Retinal pigment epithelial cell (primary cell): ENCODE measurements around the gene AFDN.

Experiments
- DNase-seq: peaks from one replicate; pipeline ENCODE4 v3.0.0-alpha.2; 2010; ENCODE audit warnings: low read depth
- H3K4me3 ChIP-seq: 2 replicates; pipeline ENCODE4 v1.5.1; 2011; ENCODE audit warnings: mild to moderate bottlenecking, low read length, control low read depth, moderate library complexity
- CTCF ChIP-seq: conservative IDR thresholded peaks from 2 replicates; pipeline ENCODE4 v1.5.1; 2011; ENCODE audit warnings: low read depth, low read length, control low read depth, inconsistent platforms

Gene AFDN

GRCh38 chr6:167782698-167783517, 43.8 kb upstream of the AFDN start:
- no peak for DNase-seq
- no peak for TF ChIP-seq CTCF
- H3K4me3 ChIP-seq: no peak overlapping the region

DNA sequence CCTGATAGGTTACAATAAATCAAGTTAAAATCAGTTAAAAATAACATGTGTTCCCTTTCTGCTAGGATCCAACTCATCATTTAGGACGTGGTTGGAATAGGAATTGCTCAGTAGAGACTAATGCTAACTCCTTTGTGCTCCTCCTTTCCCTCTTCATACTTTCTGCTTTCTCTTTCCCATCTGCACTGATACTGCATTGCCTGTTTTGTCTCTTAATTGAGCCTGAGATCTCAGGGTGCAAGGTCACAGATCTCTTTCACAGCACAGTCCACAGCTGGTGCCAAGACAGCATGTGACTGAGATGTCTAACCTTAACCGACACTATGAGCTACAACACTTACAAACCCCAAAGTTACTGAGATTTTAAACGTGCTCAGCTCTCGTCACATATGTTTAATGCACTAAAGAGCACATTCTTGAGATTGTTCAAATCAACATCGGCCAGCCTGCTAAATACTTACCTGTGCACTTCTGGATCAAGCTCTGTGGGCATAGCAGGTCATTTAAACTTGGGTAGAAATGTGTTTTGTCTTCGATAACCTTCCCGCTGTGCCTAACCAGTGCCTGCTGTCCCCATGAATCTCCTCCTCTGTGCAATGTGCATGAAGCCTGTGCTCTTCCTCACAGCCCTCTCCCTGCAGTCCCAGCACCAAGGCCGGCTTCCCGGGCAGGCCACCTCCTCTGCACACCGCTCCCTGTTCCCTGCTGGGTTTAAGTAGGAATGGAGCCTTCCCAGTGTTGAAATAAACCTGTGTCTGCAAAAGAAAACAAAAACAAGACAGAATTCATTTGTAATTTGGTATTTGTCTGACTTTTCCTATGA, 39.6 kb upstream of the AFDN start:
- DNase-seq: no peak
- H3K4me3 ChIP-seq: no peak overlapping the region
- no peak for TF ChIP-seq CTCF

GRCh38 chr6:167787896-167788562, 38.7 kb upstream of the AFDN start:
- DNase-seq: no peak
- H3K4me3 ChIP-seq: no peak overlapping the region
- TF ChIP-seq CTCF: no peak

- no peak for TF ChIP-seq CTCF
- no peak for DNase-seq
- H3K4me3 ChIP-seq: no peak overlapping the region
Measured at GRCh38 chr6:167788563-167788903, 38.2 kb upstream of the AFDN start.

DNA sequence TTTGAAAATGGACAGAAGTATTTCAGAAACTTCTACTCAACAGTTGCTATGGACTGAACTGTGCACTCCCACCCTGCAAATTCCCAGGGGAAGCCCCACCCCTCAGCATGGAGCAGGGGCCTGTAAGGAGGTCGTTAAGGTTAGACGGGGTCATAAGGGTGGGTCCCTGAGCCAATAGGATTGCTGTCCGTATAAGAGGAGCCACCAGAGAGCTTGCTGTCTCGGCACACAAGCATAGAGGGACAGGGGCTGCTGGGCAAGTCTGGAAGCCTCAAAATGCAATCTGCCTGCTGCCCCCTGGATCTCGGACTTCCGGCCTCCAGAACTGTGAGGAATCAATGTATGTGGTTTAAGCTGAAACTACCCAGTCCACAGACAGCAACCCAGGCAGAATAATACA, 37.4 kb upstream of the AFDN start:
- TF ChIP-seq CTCF: no peak
- no peak for DNase-seq
- H3K4me3 ChIP-seq: no peak overlapping the region

DNA sequence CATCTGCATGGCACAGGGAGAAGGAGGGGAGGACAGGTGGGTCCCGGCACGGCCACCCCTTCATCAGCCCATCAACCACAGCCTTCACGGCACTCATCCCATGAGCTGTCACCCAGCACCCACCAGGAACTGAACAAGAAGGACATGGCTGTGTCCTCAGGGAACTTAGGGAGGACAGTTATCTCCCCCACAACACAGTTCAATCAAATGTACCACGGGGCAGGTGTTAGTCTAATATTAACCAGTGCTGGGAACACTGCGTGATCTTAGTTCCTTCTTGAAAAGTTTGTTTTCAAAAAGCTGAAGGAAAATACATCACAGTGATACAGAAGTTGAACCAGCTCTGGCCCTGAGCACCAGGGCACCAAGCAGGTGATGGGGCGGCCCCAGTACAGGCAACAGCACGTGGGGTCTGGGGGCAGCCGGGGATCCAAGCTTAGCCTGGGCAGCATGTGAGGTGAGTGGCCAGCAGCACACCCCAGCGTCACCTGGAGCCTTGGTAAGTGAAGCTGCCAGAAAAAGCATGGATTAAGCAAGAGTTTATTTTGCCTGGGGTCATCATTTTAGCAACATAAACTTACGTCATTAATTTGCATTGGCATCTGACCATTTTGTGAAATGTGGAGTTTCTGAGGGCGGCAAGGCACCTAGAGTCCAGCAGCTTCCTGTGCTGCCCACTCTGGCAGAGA, 35.5 kb upstream of the AFDN start:
- no peak overlapping the region for H3K4me3 ChIP-seq
- no peak for DNase-seq
- no peak for TF ChIP-seq CTCF
